ENCODE measurements around the gene KIRREL3. TPM values are rescaled to one million over a fixed set of nuclear protein-coding genes. Genes with fewer than 3 reads are reported as not detected.

KIRREL3 gene
- total RNA-seq (1 to 10 TPM in 2 of 7 donors, under 1 TPM in 5; 0.25 to 5.3 (median 0.72) TPM), polyA plus RNA-seq (under 1 TPM; 0.44 to 0.45 TPM)
- long read RNA-seq, donor 1, partial matches to known transcripts = 0 of 19 reads
- long read RNA-seq, donor 1, other reads (novel, unspliced or antisense) = 19 of 19 reads
- long read RNA-seq, donor 2 = 0 reads
- long read RNA-seq, donor 3, partial matches to known transcripts = 0 of 6 reads
- long read RNA-seq, donor 3, other reads (novel, unspliced or antisense) = 6 of 6 reads

DNA sequence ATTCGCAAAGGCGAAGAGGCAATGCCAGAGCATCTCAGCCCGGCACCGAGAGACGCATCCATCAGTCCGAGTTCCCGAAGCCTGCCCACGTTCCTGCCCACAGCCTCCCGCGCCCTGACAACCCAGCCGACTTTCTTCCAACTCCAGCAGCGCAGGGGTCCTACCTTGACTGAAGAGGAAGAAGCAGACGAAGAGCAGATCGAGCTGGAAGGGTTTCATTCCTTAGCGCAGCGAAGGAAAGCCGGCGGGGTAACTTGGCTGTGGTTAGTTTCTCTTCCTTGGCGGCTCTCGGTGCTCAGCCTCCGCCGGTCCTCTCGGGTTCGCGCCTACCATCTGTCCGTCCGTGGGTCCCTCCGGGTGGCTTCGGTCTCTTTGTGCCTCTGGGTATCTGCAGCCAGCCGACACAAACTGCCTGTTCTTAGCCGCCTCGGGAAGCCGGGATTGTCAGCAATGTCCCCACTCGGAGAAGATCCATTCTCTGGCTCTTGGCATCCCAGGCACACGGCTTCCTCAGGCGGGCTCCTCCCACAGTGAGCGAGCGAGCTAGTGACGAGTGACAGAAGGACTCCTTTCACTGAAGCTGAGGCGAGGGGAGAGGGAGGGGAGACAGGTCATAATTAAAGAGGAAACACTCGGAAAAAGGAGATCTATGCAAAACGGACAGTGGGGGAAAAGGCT lies at the start of gene KIRREL3:
Gene KIRREL3 (minus strand): TSS at position 480 of the 678 bp plus-strand sequence.
- TF ChIP-seq, protein P1, sequence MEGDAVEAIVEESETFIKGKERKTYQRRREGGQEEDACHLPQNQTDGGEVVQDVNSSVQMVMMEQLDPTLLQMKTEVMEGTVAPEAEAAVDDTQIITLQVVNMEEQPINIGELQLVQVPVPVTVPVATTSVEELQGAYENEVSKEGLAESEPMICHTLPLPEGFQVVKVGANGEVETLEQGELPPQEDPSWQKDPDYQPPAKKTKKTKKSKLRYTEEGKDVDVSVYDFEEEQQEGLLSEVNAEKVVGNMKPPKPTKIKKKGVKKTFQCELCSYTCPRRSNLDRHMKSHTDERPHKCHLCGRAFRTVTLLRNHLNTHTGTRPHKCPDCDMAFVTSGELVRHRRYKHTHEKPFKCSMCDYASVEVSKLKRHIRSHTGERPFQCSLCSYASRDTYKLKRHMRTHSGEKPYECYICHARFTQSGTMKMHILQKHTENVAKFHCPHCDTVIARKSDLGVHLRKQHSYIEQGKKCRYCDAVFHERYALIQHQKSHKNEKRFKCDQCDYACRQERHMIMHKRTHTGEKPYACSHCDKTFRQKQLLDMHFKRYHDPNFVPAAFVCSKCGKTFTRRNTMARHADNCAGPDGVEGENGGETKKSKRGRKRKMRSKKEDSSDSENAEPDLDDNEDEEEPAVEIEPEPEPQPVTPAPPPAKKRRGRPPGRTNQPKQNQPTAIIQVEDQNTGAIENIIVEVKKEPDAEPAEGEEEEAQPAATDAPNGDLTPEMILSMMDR (IDR thresholded peaks at IDR 0.05) = no peak
- TF ChIP-seq EP300 (IDR thresholded peaks at IDR 0.05) = no peak
- TF ChIP-seq POLR2A (IDR thresholded peaks at IDR 0.05) = no peak
- Histone ChIP-seq H3K4me1 (ENCODE audit: insufficient read depth) (no peaks in the 10 kb centered on the region), H3K27me3 (no peaks in the 10 kb centered on the region), H3K27ac (no peak within 1 kb of the TSS), H3K4me3 (no peak within 1 kb of the TSS), H3K36me3 (no peaks in the 10 kb centered on the region), H3K9me3 (no peaks in the 10 kb centered on the region)
- no peak for DNase-seq
- 0 to 2% (median 0%) methylated on average over 42 of the region's 42 CpGs for WGBS, 3 donors
- intact Hi-C loops (cut with DNase I) = no loop called here

DNA sequence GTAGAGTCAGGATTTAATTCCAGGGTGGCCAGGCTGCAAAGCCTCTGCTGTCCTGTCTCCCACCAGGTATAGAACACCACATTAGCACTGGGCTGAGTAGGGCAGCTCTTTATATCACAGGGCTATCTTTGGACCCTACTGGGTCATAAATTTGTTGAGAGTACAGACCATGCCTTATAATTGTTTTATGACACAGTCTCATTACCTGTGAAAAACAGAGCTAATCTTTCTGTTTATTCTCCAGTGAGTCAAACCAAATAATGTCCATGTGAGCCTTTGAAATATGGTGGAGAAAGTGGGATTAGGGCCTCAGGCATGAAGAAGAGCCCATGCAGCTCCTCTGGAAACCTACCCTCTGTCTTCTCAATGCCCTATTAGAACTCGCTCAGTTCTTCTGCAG lies 49.6 kb upstream of the KIRREL3 start:
- no peak overlapping the region for H3K27ac ChIP-seq
- intact Hi-C loops (cut with DNase I) = no loop called here
- H3K4me1 ChIP-seq (ENCODE audit: insufficient read depth) = no peaks in the 10 kb centered on the region
- no peaks in the 10 kb centered on the region for H3K27me3 ChIP-seq
- TF ChIP-seq EP300 (IDR thresholded peaks at IDR 0.05) (no peak), POLR2A (IDR thresholded peaks at IDR 0.05) (no peak)
- TF ChIP-seq, protein P1 (IDR thresholded peaks at IDR 0.05) = no peak
- no peak for DNase-seq
- no peaks in the 10 kb centered on the region for H3K9me3 ChIP-seq
- H3K36me3 ChIP-seq = no peaks in the 10 kb centered on the region
- no peak overlapping the region for H3K4me3 ChIP-seq
- 85 to 100% (median 95%) methylated on average over 1 of the region's 1 CpG for WGBS, 3 donors

DNA sequence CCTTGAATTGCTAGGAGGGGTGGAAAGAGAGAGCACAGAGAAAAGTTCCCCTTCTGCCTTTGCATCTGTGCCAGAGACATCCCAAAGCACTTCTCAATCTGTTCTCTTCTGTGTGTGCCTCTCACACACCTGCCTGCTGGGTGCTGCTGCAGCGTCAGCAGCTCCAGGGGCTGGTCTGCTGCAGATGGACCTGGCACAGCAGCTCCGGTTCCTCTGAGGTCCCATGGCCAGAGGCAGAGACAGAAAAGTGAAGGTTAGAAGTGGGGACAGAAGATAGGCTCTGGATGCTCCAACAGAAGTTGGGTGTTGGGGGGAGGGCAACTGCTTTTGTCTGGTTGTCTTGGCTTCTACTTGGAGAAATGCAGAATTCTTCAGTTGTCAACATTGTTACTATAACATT lies 48.9 kb upstream of the KIRREL3 start:
- 71 to 83% (median 78%) methylated on average over 2 of the region's 2 CpGs for WGBS, 3 donors

DNA sequence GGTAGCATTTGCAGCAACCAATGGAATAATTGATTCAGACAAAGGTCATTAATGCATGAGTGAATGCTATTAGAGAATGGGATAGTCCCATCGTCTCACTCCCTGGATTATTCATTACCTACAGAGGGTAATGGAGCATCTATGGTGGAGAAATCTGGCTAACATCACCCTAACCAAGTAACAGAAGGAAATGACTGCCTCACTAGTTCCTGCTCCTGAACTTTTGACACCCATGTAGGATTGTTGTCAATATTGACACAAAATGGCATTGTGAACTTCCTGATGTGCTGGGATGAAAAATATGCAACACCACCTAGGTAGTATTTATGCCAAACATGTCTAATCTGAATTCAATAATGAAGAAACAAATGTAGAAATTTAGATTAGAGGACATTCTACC lies 44.0 kb upstream of the KIRREL3 start:
- Histone ChIP-seq H3K4me3 (no peak overlapping the region), H3K27me3 (no peaks in the 10 kb centered on the region), H3K27ac (no peak overlapping the region), H3K4me1 (ENCODE audit: insufficient read depth) (no peaks in the 10 kb centered on the region), H3K9me3 (no peaks in the 10 kb centered on the region), H3K36me3 (no peaks in the 10 kb centered on the region)
- no peak for DNase-seq
- intact Hi-C loops (cut with DNase I) = no loop called here
- TF ChIP-seq POLR2A (IDR thresholded peaks at IDR 0.05) = no peak
- TF ChIP-seq, protein P1 (IDR thresholded peaks at IDR 0.05) = no peak
- no peak for TF ChIP-seq EP300 (IDR thresholded peaks at IDR 0.05)
- 63 to 71% (median 66%) methylated on average over 1 of the region's 1 CpG for WGBS, 3 donors

More for the DNA sequence above, 48.9 kb upstream of the KIRREL3 start:
- H3K4me3 ChIP-seq = no peak overlapping the region
- DNase-seq = no peak
- no peaks in the 10 kb centered on the region for H3K4me1 ChIP-seq (ENCODE audit: insufficient read depth)
- no peaks in the 10 kb centered on the region for H3K27me3 ChIP-seq
- TF ChIP-seq EP300 (IDR thresholded peaks at IDR 0.05) (no peak), POLR2A (IDR thresholded peaks at IDR 0.05) (no peak)
- TF ChIP-seq, protein P1 (IDR thresholded peaks at IDR 0.05) = no peak
- H3K9me3 ChIP-seq = no peaks in the 10 kb centered on the region
- intact Hi-C loops (cut with DNase I) = no loop called here
- no peaks in the 10 kb centered on the region for H3K36me3 ChIP-seq
- no peak overlapping the region for H3K27ac ChIP-seq

Measured in ovary (tissue), 10 donors.